Activated T-helper 1 cell treated with Interleukin-2 at 50 U/mL for 16 hours (primary cell): ENCODE data around the gene SLC12A9.

Experiments used
- DNase-seq: peaks from one replicate; pipeline ENCODE4 v3.0.0-alpha.2; 2020; ENCODE audit warnings: low read depth

Gene SLC12A9

GRCh38 chr7:100884736-100885439 lies 32.4 kb downstream of the SLC12A9 start:
- DNase-seq = peak; percentile 27

GRCh38 chr7:100885440-100886141 lies 33.1 kb downstream of the SLC12A9 start:
- DNase-seq = no peak

GRCh38 chr7:100886142-100886935 lies 33.8 kb downstream of the SLC12A9 start:
- no peak for DNase-seq

- no peak for DNase-seq
Measured at GRCh38 chr7:100886936-100887515, 34.5 kb downstream of the SLC12A9 start.

- DNase-seq = peak; percentile 33
Measured at GRCh38 chr7:100887516-100888290, 35.2 kb downstream of the SLC12A9 start.

DNA sequence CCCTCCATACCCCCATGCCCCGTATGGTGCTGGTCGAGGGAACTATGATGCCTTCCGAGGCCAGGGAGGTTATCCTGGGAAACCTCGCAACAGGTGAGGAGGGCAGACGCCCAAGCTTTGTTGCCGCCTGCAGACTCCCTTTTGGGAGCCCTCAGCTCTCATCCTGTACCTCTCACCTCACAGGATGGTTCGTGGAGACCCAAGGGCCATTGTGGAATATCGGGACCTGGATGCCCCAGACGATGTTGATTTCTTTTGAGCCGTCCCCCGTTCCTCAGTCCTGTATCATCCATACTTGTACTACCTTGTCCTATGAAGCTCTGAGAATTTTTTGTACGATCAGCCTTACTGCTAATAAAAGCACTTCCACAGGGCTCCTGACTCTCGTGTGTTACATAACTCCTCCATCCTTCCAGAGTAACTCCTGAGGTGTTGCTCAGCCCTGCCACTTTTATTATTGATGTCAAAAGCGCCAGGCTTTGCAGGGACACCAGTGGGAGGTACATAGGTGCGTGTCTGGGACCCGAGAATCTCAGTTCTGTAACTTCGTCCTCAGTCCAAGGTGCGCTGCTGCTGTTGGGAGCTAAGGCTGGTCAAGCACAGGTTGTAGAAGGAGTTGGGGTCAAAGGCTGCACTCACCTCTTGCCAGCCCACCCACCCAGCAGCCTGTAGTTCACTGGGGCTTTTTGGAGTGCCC lies 35.9 kb downstream of the SLC12A9 start:
- no peak for DNase-seq

GRCh38 chr7:100888988-100889750 lies 36.7 kb downstream of the SLC12A9 start, which contains the start of gene UFSP1:
Gene UFSP1, minus strand, starts transcription at chr7:100889715. Its CDS starts 444 bp downstream, at chr7:100889271.
- DNase-seq = no peak

- no peak for DNase-seq
Measured at GRCh38 chr7:100890653-100891567, 38.4 kb downstream of the SLC12A9 start.

GRCh38 chr7:100891568-100892247 lies 39.2 kb downstream of the SLC12A9 start:
- DNase-seq = no peak

DNA sequence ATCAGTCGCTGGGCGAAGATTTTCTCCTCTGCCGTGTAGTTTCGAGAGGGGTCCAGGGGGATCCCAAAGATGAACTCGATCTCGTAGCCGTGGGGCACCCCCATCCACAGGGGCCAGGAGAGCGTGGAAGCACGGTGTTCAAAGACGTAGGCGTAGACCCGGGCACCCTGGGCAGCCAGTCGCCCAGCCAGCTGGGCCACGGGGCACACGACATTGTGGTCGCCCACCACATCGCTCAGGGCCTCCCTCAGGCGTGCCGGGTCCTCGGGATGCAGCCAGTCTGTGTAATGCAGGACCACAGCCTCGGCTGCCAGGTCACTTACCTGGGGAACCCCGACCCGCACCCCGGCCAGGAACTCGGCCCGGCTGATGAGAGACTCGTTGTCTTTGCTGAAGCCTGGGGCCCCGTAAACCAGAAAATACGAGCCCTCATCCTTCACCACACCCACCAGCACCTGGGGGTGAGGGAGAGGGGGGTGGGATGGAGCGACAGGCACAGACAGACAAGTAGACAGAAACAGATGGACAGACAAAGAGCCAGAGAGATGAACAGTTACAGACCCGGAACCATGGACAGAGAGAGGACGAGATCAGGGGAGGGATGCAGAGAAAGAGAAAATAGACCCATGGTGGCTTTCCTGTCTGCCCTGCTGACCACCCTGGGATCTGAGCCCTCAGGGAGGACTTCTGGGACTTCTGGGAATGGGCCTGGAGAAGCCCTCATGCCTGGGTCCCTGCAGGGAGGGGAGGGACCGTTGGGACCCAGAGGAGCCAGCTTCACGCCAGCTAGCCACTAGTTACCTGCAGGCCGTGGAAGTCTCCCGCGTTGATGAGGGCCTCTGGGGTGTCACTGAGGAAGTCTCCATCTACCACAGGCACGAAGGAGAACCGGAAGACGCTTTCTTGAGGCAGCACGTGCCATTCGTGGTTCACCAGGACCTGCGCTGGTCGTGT lies 40.1 kb downstream of the SLC12A9 start:
- no peak for DNase-seq

- no peak for DNase-seq
Measured at GRCh38 chr7:100893318-100893895, 40.9 kb downstream of the SLC12A9 start.

- no peak for DNase-seq
Measured at GRCh38 chr7:100893910-100894721, 41.6 kb downstream of the SLC12A9 start.

DNA sequence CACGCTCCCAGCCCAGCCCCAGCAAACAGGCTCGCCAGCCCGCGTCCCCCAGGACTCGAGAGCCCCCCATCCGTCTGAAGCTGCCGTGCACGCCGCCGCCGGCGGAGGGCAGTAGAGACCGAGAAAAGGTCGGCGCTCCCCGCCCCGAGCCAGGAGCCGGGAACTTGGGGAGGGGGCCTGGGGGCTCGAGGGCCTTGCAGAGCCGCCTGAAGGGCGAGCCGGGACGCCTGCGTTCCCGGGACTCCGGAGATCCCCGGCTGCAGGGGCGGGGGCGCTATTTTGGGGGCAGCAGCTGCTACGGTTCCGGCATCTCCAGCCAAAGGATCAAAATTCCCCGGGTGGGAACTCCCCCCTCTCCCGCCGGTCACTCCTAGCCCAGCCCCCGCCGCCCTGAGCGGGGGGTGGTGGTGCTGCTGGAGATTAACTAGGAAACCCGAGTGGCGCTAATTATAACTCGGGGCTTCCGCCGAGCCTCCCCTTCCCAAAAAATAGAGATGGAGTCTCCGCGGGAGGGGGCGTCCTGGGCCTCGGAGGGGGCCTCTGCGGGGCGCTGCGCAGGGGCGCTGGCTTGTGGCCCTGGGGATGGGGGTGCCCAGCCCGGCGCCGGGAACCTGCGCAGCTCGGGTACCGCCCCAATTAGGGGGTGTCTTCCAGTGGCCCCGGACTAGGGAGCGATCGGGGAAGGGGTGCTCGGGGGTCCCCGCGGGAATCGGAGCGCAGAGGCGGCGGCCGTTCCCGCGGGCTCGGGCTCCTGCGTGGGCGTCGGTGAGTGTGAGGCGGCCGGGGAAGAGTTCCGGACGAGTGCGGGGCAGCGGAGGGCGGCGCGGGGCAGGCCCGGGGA lies 42.6 kb downstream of the SLC12A9 start:
- DNase-seq = no peak

- no peak for DNase-seq
Measured at GRCh38 chr7:100895701-100895955, 43.1 kb downstream of the SLC12A9 start, which contains the start of gene ACHE. Gene ACHE, minus strand, starts transcription at chr7:100895888. Its CDS starts 1,656 bp downstream, at chr7:100894232.
